ENCODE results near the gene DLG2. TPM values are rescaled to one million over a fixed set of nuclear protein-coding genes. Genes with fewer than 3 reads are reported as not detected.

Gene DLG2
- total and polyA plus RNA-seq, 9 of the 15 experiments (the other 6 are each of a cell fraction or from before 2014, with no cell fraction given) = 0.52 to 1.6 (median 0.95) TPM

- BruUV-seq (replicated peaks) = no TSS peak
- CTCF ChIA-PET (ENCODE audit: low intra/inter-chr PET ratio) = no interaction called here
Observed at GRCh38 chr11:84045146-84045545, 1582.0 kb downstream of the DLG2 start.

More at GRCh38 chr11:84045146-84045545, 1582.0 kb downstream of the DLG2 start:
- H3K79me2 ChIP-seq (ENCODE audit: control insufficient read depth, insufficient read depth, low read length) = no peaks in the 10 kb centered on the region
- no peak overlapping the region for H3K9ac ChIP-seq (ENCODE audit: insufficient read depth in 1 of 2, low read depth in 2 of 2, low read length in 2 of 2)
- in situ Hi-C loops (cut with MboI) (no loop called here), intact Hi-C loops (cut with micrococcal nuclease) (no loop called here)
- no peak overlapping the region for H3K27ac ChIP-seq (ENCODE audit: extremely low read depth, low read depth, low read length)
- H3K36me3 ChIP-seq (ENCODE audit: control insufficient read depth, insufficient read depth, low read length) = no peaks in the 10 kb centered on the region
- POLR2A ChIA-PET = no interaction called here
- no peaks in the 10 kb centered on the region for H3K4me1 ChIP-seq (replicated peaks in 1 of 2; ENCODE audit: control insufficient read depth in 2 of 2, insufficient read depth in 2 of 2, low read length in 2 of 2)
- no peak overlapping the region for H3K4me2 ChIP-seq (ENCODE audit: insufficient read depth, low read length)
- H4K20me1 ChIP-seq (replicated peaks; ENCODE audit: control insufficient read depth, insufficient read depth, low read length) = no peaks in the 10 kb centered on the region
- no peaks in the 10 kb centered on the region for H3K27me3 ChIP-seq (ENCODE audit: control insufficient read depth in 2 of 2, insufficient read depth in 2 of 2, low read length in 2 of 2)
- H3K9me3 ChIP-seq (replicated peaks; ENCODE audit: control insufficient read depth, insufficient read depth, low read depth, low read length) = no peaks in the 10 kb centered on the region
- TF ChIP-seq MYBL2 (IDR thresholded peaks at IDR 0.05; ENCODE audit: low read depth) = no peak
- no peak for TF ChIP-seq MYBL2 (CRISPR knock-in tag; IDR thresholded peaks at IDR 0.05; ENCODE audit: borderline replicate concordance)
- no peak for TF ChIP-seq ZNF253 (CRISPR knock-in tag; conservative IDR thresholded peaks at IDR 0.05)
- TF ChIP-seq POLR2A (conservative IDR thresholded peaks at IDR 0.05) = no peak
- no peak for TF ChIP-seq ZNF41 (CRISPR knock-in tag; conservative IDR thresholded peaks at IDR 0.05)
- no peak for TF ChIP-seq HNRNPL (IDR thresholded peaks at IDR 0.05; ENCODE audit: low read depth, low read length)
- TF ChIP-seq TGIF2 (CRISPR knock-in tag; IDR thresholded peaks at IDR 0.05) = no peak
- TF ChIP-seq ZNF318 (IDR thresholded peaks at IDR 0.05; ENCODE audit: borderline replicate concordance in 1 of 2, low read depth in 1 of 2) = no peak
- TF ChIP-seq CREB1 (IDR thresholded peaks at IDR 0.05) = no peak
- TF ChIP-seq CREB1 (CRISPR knock-in tag; IDR thresholded peaks at IDR 0.05) = no peak
- TF ChIP-seq SAFB2 (IDR thresholded peaks at IDR 0.05; ENCODE audit: borderline replicate concordance, low read depth, low read length, severe bottlenecking) = no peak
- TF ChIP-seq SREBF2 (CRISPR knock-in tag; IDR thresholded peaks at IDR 0.05) = no peak
- TF ChIP-seq NCOR1 (IDR thresholded peaks at IDR 0.05) = no peak
- no peak overlapping the region for H3K4me3 ChIP-seq
- ATAC-seq (no peak), DNase-seq (ENCODE audit: extremely low read depth in 1 of 4, low spot score in 3 of 4) (no peak), FAIRE-seq (no peak)
- H2AFZ ChIP-seq (ENCODE audit: low read depth, low read length) = no peak overlapping the region
- H3K9me1 ChIP-seq (ENCODE audit: control insufficient read depth, insufficient read depth, low read length) = no peaks in the 10 kb centered on the region

All from K562 (cell line).